HG03108 (cell line): Measurements from ENCODE around the gene CARS2.
"Not testable (repeated sequence)": the region's sequence is repeated elsewhere in the genome, so short reads cannot be mapped to it uniquely, and the experiment has no call there.

Experiments used
- ATAC-seq: cut with Tn5 transposase; IDR thresholded peaks from one replicate; pipeline ENCODE4 v1.9.1; 2021; ENCODE audit warnings: moderate library complexity; ENCODE audit not compliant: unreplicated experiment

CARS2 gene

GRCh38 chr13:110705826-110706569 is at the start of gene CARS2:
CARS2 (minus strand) TSS chr13:110706116; CDS start chr13:110706093, 23 bp downstream.
- peak; percentile 93 for ATAC-seq

- ATAC-seq, result no peak
These were observed 42.4 kb upstream of the CARS2 start for GRCh38 chr13:110748271-110748670.

GRCh38 chr13:110746438-110746837 is 40.5 kb upstream of the CARS2 start:
- ATAC-seq, result no peak

- ATAC-seq, result no peak
These were observed 37.8 kb upstream of the CARS2 start for GRCh38 chr13:110743687-110744086.

GRCh38 chr13:110737555-110737954 is 31.6 kb upstream of the CARS2 start:
- no peak for ATAC-seq

- ATAC-seq, result no peak
These were observed 28.6 kb upstream of the CARS2 start for GRCh38 chr13:110734561-110734960.

- no peak for ATAC-seq
These were observed 25.2 kb upstream of the CARS2 start for GRCh38 chr13:110731072-110731471.

- peak; percentile 44 for ATAC-seq
These were observed 20.8 kb upstream of the CARS2 start for GRCh38 chr13:110726726-110727125.

- ATAC-seq, result not testable (repeated sequence)
These were observed 20.2 kb upstream of the CARS2 start for GRCh38 chr13:110726153-110726552.

GRCh38 chr13:110723598-110723997 is 17.7 kb upstream of the CARS2 start:
- no peak for ATAC-seq

- ATAC-seq, result no peak
These were observed 17.1 kb upstream of the CARS2 start for GRCh38 chr13:110722971-110723370.

GRCh38 chr13:110719036-110719710 is 13.3 kb upstream of the CARS2 start:
- no peak for ATAC-seq

GRCh38 chr13:110716247-110716515 is 10.3 kb upstream of the CARS2 start:
- no peak for ATAC-seq

GRCh38 chr13:110715395-110716246 is 9.7 kb upstream of the CARS2 start:
- ATAC-seq, result peak; percentile 45

GRCh38 chr13:110714797-110715394 is 9.0 kb upstream of the CARS2 start:
- no peak for ATAC-seq

GRCh38 chr13:110713981-110714796 is 8.3 kb upstream of the CARS2 start:
- no peak for ATAC-seq

- ATAC-seq, result no peak
These were observed 7.7 kb upstream of the CARS2 start, which contains the start of gene ING1 for GRCh38 chr13:110713642-110713952. ING1 (plus strand) TSS chr13:110713700; CDS start chr13:110714150, 450 bp downstream.

GRCh38 chr13:110712849-110713641 is 7.1 kb upstream of the CARS2 start:
- ATAC-seq, result peak; percentile 42

GRCh38 chr13:110712081-110712848 is 6.3 kb upstream of the CARS2 start:
- ATAC-seq, result peak; percentile 25
